SHP77 treated with DMSO at 0.1 percent for 48 hours (cell line): ENCODE measurements around the gene DHCR24.

Experiments
- DNase-seq: peaks from one replicate; lab custom pipeline; 2025; lab: John Stamatoyannopoulos, UW

DHCR24 gene

GRCh38 chr1:54864460-54865208, 22.4 kb downstream of the DHCR24 start:
- DNase-seq, result no peak

DNA sequence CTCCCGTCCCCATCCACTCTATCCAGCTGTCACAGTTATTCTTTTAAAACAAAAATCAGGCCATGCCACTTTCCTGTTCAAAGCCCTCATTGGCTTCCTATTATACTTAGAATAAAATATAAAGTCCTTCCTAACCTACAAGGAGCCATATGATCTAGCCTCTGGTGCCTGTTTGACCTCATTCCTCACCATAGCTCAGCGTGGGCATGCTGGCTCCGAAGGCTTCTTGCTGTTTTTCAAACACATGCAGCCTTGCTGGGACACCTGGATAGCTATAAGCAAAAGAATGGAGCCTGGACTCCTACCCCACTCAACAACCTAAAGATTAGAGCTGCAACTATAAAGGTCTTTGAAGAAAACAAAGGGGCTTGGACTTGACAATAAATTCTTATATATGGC, 23.7 kb downstream of the DHCR24 start:
- no peak for DNase-seq

GRCh38 chr1:54861070-54861761, 25.8 kb downstream of the DHCR24 start:
- DNase-seq, result no peak

DNA sequence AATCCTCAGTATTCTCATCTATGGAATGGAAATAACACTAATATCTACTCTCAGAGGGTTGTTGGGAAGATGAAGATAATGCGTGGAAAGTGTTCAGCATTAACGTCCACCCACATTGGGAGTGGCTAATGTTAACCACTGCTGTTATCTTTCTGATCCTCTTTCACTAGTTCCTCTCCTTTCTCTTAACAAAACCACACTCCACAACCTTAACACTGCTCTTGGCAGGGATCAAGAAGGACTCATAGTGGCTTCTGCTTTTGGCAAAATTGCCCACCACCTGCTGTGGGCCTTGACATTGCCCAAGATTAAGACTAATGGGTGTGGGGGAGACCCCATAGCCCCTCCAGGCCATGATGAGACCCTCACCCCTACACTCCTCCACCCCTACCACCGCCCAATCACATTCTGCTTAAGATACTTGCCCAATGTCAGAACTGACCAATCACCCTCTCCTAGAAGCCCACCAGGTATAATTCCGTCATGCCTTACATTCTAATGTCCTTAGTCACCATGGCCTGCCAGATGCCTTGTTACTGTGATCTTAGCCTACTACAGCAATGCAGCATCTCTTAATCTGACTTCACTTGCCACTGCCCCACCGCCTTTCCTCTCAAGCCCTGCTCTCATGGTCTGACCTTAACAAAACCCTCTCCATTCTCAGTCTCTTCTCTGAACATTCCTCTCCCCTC, 27.1 kb downstream of the DHCR24 start:
- DNase-seq, result no peak

DNA sequence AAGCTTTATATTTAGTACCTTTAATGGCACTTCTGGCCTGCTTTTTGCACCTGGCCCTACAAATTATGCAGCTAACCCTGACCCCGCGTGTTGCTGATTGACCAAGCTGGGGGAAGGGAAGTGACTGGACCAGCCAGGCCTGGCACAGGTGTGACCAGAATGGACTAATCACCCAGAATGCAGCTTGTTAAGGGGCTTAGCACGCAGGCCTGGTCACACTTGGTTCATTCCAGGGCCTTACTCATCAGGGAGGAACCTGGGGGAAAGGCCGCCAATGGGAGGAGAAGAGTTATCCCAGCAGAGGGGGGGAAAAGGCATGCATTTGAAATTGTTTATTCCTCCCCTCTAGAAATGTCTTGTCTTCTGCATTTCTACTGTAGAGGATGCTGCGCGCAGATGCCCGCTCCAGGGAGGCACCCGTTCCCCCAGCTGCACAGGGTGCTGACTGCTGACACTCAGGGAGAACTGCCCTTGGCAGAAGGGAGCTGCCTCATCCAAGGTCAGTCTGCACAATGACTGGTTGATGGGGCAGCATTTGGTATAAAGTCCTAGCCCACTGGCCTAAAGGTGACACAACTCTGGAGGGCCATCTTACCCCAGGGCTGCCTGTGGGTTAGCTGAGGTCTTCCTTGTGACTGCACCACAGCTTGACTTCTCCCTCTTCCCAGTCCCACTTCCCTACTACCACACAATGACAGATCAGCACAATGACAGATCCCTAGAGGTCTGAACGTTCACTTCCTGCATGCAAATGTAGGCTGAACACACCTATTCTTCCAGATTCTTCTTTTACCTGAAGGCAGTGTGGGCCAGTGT, 29.0 kb downstream of the DHCR24 start:
- no peak for DNase-seq

GRCh38 chr1:54857141-54857540, 29.9 kb downstream of the DHCR24 start:
- DNase-seq, result no peak

DNA sequence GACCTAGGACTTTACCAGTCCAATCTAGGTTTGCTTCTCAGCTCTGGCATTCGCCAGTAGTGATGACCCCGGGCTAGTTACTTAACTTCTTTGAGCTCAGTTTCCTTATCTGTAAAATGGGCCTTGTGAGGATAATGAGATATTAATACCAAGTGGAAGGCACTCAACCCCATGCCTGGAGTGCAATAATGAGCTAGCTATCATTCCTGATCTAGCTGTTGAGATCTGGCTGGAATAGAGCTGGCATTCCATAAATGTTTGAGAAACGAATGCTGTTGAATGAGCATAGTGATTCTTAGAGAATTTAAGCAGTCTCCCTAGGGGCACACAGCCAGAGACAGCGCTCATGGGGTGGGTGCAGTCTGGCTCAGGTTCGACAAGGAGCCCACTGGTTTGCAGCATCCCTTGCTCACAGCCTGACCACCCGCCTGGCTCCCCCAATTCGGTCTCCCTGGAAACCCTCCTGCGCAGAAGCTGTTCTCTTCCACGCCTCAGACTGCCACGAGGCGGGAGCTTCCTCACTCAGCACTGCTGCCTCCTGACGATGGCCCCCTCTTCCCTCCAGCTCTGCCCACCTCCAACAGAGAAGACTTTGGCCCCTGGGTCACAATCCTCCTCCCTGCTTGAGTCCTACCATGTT, 32.5 kb downstream of the DHCR24 start:
- no peak for DNase-seq

- no peak for DNase-seq
These were observed 33.1 kb downstream of the DHCR24 start for GRCh38 chr1:54853793-54854370.

- no peak for DNase-seq
These were observed 33.8 kb downstream of the DHCR24 start for GRCh38 chr1:54853096-54853792.

GRCh38 chr1:54851936-54852524, 35.0 kb downstream of the DHCR24 start:
- DNase-seq, result no peak

- DNase-seq, result no peak
These were observed 35.6 kb downstream of the DHCR24 start for GRCh38 chr1:54851406-54851805.

GRCh38 chr1:54850737-54851136, 36.3 kb downstream of the DHCR24 start:
- DNase-seq, result no peak

DNA sequence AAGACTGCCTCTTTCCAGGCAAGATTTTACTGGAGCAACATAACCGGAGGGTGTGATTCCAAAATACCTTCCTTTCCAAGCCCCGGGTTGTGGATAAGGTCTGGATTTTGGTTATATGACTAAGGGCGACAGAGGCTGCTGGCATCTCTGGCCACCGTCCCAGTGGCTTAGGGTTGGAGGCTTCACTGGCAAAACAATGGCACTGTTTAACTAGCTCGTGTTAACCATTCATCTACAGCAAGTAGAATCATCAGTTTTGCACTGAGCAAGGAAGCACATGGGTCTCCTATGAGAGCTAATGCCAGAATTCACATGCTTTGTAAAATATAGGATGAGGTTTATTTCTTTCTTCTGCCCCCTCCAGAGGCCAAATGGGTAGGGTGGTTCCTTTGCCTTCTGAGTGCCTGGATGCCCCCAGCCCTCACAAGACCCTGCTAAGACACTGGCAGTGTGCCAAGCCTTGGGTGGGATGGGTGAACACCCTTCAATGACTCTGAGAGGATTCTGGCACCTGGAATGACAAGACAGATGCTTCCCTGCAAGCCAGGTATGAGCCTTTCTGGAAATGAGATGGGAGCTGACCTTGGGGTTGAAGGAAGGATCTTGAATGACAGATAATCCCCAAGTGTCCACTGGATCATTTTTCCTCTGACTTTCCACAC, 36.8 kb downstream of the DHCR24 start:
- no peak for DNase-seq

- DNase-seq, result no peak
These were observed 37.6 kb downstream of the DHCR24 start for GRCh38 chr1:54849219-54850068.

DNA sequence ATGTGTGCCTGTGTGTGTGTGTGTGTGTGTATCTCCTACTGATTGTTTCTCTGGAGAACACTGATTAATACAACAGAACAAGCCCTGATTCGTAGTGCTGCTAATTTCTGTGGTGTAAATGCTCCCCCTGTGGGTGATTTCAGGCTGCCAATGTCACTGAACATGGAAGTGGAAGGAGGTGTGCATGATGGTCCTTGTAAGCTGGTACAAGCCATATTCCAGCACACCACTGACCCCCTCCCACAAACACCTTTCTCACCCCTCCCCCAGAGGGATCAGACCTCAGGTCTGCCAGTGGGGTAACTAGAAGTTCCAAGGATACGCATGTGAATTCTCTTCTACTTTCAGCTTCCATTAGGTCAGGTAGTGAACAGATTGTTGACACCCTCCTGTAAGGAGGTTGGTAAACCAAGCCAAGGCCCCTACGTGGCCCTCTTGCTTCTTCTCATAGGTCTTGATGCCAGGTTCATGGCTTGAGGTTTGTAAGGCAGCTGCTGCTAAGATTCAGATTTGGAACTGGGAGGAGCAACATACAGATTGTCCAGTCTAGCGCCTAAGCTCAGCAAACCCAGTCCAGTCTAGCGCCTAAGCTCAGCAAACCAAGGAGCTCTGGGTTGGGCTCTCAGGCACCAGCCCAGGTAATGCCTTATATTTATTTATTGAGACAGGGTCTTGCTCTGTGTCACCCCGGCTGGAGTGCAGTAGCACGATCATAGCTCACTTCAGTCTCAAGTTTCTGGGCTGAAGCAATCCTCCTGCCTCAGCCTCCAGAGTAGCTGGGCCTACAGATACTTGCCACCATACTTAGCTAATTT, 38.7 kb downstream of the DHCR24 start:
- DNase-seq, result no peak

DNA sequence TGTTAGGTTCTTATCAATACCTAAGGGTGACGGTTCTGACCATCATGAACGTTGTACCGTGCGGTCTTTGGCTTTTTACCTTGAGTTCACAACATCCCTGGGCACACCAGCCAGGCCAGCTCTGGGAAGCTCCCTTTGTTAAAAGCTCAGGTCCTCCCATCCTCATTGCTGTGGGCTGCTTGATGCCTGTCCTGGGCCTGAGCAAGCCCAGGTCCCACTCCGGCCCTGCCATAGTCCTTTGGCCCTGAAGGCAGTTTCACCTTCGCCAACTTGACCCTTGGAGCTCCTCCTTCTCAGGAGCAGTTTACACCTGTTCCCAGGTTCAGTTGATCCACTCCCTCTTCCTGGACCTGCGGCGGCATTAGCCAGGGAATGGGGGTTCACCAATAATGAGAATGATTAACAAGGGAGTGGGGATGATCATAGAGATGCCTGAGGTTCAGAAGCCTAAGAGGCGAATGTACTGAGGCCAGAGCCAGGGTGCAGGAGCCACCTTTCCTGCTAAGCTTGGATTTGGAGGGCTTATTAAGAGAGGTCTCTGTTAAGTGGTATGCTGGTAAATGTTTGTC, 40.2 kb downstream of the DHCR24 start:
- DNase-seq, result no peak

DNA sequence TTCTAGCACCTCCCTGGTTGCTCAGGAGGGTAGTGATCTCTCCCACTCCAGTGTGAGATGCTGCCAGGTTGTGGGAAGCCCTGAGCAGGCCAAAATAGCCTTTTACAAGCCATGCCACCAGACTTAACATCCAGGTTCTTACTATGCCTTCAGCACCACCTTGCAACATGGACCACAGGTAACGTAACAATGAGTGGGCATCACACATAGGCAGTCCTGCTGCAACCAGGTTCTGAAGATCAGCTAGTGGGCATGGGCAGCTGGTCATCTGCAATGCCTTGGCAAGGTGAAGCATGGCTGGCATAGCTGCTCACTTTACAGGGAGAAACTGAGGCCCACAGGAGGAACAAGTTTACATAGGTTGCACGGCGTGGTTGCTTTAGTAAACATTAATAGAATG, 40.7 kb downstream of the DHCR24 start:
- no peak for DNase-seq

DNA sequence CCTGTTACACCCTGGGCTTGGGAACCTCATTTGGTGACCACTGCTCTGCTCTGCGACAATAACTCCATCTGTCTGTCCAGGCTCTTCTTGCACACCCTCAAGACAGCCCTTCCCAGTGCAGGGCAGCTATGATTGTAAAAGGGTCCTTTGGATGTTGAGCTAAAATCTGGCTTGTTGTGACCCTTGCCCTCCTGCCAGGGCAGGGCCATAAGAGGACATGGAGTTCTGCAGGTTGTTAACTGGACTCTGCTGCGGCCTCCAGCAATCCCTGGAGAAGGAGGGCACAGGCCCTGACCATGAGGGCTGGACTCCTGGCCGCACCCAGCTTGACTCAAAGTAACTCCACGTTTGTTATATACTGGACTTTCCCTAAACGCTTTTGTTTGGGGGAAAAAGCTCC, 41.2 kb downstream of the DHCR24 start:
- no peak for DNase-seq
